Nephron (organoid): ENCODE measurements around the gene RAB20.
"Not testable (repeated sequence)": the region's sequence is repeated elsewhere in the genome, so short reads cannot be mapped to it uniquely, and the experiment has no call there.

Experiments
- H3K27ac Mint-ChIP-seq, 3 experiments: 2 replicates each; pipeline ENCODE4 v1.8.0; 2020; ENCODE audit warnings: mixed read lengths in 3 of 3, mild to moderate bottlenecking in 2 of 3, moderate library complexity in 1 of 3
- H3K27me3 Mint-ChIP-seq: 2 replicates; pipeline ENCODE4 v1.8.0; 2021; ENCODE audit warnings: low read depth, mild to moderate bottlenecking, moderate library complexity, mixed read lengths
- H3K36me3 Mint-ChIP-seq: 2 replicates; pipeline ENCODE4 v1.8.0; 2020; ENCODE audit warnings: low read depth, mixed read lengths
- H3K4me1 Mint-ChIP-seq: 2 replicates; pipeline ENCODE4 v1.8.0; 2020; ENCODE audit warnings: mixed read lengths
- H3K4me3 Mint-ChIP-seq, 3 experiments: 2 replicates each; pipeline ENCODE4 v1.8.0; 2020; ENCODE audit warnings: mild to moderate bottlenecking in 3 of 3, mixed read lengths in 3 of 3, moderate library complexity in 2 of 3
- H3K9me3 Mint-ChIP-seq: 2 replicates; pipeline ENCODE4 v1.8.0; 2020; ENCODE audit warnings: mixed read lengths
- TF ChIP-seq, protein P1 (sequence below), 3 experiments: fragments of 200-600 bp; sonication (generic); IDR thresholded peaks; one replicate each; pipeline ENCODE4 v1.5.0; 2021; ENCODE audit warnings: antibody characterized with exemption in 3 of 3; ENCODE audit not compliant: unreplicated experiment in 3 of 3

Gene RAB20, protein sequence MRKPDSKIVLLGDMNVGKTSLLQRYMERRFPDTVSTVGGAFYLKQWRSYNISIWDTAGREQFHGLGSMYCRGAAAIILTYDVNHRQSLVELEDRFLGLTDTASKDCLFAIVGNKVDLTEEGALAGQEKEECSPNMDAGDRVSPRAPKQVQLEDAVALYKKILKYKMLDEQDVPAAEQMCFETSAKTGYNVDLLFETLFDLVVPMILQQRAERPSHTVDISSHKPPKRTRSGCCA

DNA sequence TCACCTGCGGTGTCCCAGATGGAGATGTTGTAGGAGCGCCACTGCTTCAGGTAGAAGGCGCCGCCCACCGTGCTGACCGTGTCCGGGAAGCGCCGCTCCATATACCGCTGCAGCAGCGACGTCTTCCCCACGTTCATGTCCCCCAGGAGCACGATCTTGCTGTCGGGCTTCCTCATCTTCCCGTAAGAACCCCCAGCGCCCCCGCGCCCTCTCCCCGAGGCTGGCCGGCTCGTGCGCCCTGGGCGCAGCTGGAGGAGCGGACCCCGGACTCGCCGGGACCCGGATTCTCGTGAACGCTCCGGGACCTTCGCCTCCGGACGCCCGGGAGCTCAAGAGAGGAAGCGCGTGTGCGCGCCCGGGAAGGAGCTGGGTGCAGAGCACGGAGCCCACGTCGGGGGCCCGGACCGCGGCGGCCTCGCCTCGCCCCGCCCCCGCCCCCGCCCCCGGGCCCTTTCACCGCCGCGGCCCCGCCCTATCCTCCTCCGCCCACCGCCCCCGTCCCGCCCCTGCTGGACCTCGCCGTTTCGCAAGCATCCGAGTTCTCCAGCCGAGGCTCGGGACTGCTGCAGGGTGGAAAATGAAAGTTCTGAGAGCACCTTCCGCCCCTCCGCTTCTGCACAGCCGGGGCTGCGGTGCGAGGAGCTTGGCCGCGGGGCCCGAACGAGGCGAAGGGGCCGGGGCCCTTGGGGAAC lies at the start of gene RAB20:
Gene RAB20, minus strand, starts transcription at position 379 of the 692 bp plus-strand sequence. Its CDS starts 203 bp downstream, at position 176.
- Mint-ChIP-seq H3K9me3 (peaks cover 13% of the 10 kb centered on the region), H3K27ac (peak within 1 kb of the TSS; percentile 8 to 76 (median 33)), H3K4me3 (peak within 1 kb of the TSS; percentile 93 to 97 (median 96)), H3K27me3 (peaks cover 47% of the 10 kb centered on the region), H3K4me1 (peaks cover 18% of the 10 kb centered on the region), H3K36me3 (peaks cover 8% of the 10 kb centered on the region)
- TF ChIP-seq, protein P1, sequence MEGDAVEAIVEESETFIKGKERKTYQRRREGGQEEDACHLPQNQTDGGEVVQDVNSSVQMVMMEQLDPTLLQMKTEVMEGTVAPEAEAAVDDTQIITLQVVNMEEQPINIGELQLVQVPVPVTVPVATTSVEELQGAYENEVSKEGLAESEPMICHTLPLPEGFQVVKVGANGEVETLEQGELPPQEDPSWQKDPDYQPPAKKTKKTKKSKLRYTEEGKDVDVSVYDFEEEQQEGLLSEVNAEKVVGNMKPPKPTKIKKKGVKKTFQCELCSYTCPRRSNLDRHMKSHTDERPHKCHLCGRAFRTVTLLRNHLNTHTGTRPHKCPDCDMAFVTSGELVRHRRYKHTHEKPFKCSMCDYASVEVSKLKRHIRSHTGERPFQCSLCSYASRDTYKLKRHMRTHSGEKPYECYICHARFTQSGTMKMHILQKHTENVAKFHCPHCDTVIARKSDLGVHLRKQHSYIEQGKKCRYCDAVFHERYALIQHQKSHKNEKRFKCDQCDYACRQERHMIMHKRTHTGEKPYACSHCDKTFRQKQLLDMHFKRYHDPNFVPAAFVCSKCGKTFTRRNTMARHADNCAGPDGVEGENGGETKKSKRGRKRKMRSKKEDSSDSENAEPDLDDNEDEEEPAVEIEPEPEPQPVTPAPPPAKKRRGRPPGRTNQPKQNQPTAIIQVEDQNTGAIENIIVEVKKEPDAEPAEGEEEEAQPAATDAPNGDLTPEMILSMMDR (IDR thresholded peaks at IDR 0.05; ENCODE audit: unreplicated experiment in 3 of 3), result no peak

GRCh38 chr13:110610955-110611595 lies 49.6 kb upstream of the RAB20 start:
- H3K9me3 Mint-ChIP-seq, result peaks cover 11% of the 10 kb centered on the region
- H3K4me1 Mint-ChIP-seq, result peaks cover 6% of the 10 kb centered on the region
- H3K27me3 Mint-ChIP-seq, result peaks cover 7% of the 10 kb centered on the region
- peak overlapping the region in 1 of 3 experiments; percentile 64 for H3K27ac Mint-ChIP-seq
- TF ChIP-seq, protein P1 (IDR thresholded peaks at IDR 0.05; ENCODE audit: unreplicated experiment in 3 of 3), result no peak
- H3K36me3 Mint-ChIP-seq, result peaks cover 9% of the 10 kb centered on the region
- peak overlapping the region in 1 of 3 experiments; percentile 15 for H3K4me3 Mint-ChIP-seq

DNA sequence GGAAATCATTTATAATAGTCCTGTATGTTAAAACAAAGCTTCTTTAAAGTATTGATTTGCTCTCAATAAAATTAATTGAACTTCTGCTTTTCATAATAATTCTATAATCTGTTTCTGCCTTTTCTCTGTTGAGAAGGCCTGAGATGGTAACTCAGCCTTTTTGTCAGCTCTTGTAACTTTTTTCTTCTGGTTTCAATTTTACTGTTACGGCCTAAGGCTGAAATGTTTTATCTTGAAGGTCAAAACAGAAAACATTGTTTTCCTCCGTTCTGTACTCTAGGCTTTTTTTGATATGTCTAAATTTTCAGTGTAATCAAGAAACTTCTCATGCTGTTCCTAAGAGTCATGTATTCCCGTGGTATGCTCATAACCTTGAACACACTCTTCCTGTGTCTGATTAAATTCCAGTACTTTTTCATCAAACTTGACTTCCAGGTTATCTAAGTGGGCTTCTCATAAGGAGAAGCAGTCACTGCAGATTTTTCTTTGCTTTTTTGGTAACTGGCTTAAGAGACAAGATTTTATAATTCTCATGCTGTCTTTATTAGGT lies 46.2 kb upstream of the RAB20 start:
- TF ChIP-seq, protein P1 (IDR thresholded peaks at IDR 0.05; ENCODE audit: unreplicated experiment in 3 of 3), result no peak
- Mint-ChIP-seq H3K36me3 (peaks cover 5% of the 10 kb centered on the region), H3K9me3 (peaks cover 9% of the 10 kb centered on the region), H3K27ac (no peak overlapping the region), H3K4me3 (no peak overlapping the region), H3K4me1 (no peaks in the 10 kb centered on the region), H3K27me3 (peaks cover 4% of the 10 kb centered on the region)

GRCh38 chr13:110606281-110606680 lies 44.8 kb upstream of the RAB20 start:
- H3K4me3 Mint-ChIP-seq, H3K4me1 Mint-ChIP-seq, H3K27ac Mint-ChIP-seq, H3K27me3 Mint-ChIP-seq, H3K9me3 Mint-ChIP-seq, H3K36me3 Mint-ChIP-seq: not testable (repeated sequence)

DNA sequence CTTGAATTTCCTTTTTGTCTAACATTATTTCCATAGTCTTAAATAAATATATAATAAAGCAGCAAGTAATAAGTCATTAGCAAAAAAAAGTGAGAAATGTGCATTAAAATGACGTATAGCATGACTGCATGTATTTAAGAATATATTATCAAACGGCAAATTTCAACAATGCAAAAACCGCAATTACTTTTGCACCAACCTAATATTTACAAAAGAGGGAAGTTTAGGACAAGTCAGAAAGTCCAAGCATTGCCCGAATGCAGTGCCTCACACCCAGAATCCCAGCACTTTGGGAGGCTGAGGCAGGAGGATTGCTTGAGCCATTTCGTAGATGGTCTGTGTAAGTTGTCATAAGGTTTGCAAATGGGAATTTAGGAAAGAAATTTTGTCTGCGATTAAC lies 43.6 kb upstream of the RAB20 start:
- Mint-ChIP-seq H3K36me3 (peaks cover 5% of the 10 kb centered on the region), H3K27ac (no peak overlapping the region), H3K4me1 (no peaks in the 10 kb centered on the region), H3K27me3 (peaks cover 4% of the 10 kb centered on the region), H3K9me3 (peaks cover 9% of the 10 kb centered on the region), H3K4me3 (no peak overlapping the region)
- TF ChIP-seq, protein P1 (IDR thresholded peaks at IDR 0.05; ENCODE audit: unreplicated experiment in 3 of 3), result no peak

- TF ChIP-seq, protein P1 (IDR thresholded peaks at IDR 0.05; ENCODE audit: unreplicated experiment in 3 of 3), result no peak
- Mint-ChIP-seq H3K27ac (no peak overlapping the region), H3K36me3 (no peaks in the 10 kb centered on the region), H3K4me3 (no peak overlapping the region), H3K27me3 (peaks cover 4% of the 10 kb centered on the region), H3K9me3 (peaks cover 4% of the 10 kb centered on the region), H3K4me1 (no peaks in the 10 kb centered on the region)
These were observed 39.5 kb upstream of the RAB20 start for GRCh38 chr13:110600980-110601379.
